GM18499 (cell line): ENCODE data around the gene SPATA2L.

Source experiments
- ATAC-seq: cut with Tn5 transposase; IDR thresholded peaks from one replicate; pipeline ENCODE4 v1.9.1; 2021; ENCODE audit warnings: moderate number of reproducible peaks; ENCODE audit not compliant: insufficient read depth, unreplicated experiment

Gene SPATA2L

DNA sequence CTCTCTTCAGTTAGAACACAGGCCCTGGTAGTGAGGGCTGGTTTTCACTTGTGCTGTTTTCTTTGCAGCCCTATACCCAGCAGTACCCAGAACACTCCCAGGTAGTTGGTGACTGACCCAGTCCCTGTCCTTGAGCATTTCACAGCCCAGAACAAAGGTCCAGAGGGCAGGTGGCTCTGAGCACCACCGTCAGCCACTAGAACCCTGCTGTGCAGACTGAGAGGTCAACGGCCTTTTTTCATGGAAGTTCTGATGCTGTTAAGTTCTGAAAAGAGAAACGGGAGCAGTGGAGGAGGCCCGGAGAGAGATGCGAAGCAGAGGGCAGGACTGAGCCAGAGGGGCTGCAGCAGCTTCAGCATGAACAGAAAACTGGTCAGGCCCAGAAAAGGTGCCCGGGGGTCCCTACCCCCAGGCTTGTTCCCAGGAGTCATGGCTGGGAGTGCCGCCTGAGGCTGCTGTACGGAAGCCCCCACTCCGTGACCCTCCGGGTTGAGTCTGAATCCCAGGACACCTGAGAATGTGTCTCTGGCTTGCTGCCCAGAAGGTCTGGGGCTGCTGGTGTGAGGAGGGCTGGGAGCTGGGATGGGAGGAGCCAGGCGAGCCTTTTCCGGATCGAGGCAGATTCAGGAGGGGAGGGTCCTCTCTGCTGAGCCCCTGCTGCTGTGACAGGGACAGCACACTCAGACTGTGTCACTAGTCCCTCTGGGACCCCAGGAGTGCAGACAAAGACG is 28.5 kb upstream of the SPATA2L start:
- no peak for ATAC-seq

DNA sequence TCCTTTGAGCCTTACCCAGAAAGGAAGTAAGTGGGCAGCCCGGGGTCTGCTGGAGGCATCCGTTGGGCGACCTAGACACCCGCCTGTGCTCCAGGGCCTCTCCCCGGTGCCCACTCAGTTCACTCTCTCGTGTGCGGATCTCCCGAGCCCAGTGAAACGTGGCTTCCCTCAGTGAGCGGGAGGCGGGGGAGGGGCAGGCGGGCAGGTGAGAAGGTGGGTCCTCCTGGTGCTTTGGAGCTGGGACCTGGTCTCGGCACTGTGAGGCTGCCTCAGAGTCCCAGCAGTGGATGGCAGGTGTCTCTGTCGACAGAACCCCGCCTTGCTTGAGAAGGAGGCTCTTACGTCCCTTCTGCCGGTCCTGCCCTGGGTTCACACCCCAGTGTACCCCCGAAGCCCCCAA is 27.8 kb upstream of the SPATA2L start:
- ATAC-seq = no peak

DNA sequence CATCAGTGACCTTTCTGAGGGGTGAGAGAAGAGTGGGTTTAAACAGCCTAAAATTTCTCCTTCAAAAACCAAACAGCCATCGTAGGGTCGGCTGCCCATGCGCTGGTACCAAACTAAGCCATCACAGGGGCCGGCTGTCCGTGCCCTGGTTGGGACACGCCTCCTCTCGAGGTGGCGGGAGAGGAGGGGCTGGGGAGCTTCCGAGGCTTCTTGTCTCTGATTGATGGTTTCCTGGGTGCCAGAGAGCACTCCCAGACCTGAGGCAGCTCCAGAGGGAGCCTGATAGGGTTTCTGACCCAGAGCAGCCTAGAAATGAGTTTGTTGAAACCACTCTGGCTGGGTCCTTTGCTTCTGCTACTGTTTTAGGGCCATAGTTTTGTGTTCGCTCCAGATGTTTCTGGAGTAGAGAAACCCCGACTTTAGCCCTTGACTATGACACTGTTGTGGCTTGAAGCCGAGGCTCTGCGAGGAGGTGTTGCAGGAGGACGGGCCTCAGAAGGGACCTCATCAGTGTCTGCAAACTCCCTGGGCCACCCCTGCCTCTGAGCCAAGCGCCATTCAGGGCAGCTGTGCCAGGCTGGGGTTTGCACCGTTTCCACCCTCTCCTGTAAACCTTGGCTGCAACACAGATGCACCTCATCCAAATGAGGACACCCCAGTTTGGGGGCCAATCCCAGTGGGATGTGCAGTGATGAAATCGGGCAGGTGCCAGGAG is 26.1 kb upstream of the SPATA2L start:
- ATAC-seq = no peak

DNA sequence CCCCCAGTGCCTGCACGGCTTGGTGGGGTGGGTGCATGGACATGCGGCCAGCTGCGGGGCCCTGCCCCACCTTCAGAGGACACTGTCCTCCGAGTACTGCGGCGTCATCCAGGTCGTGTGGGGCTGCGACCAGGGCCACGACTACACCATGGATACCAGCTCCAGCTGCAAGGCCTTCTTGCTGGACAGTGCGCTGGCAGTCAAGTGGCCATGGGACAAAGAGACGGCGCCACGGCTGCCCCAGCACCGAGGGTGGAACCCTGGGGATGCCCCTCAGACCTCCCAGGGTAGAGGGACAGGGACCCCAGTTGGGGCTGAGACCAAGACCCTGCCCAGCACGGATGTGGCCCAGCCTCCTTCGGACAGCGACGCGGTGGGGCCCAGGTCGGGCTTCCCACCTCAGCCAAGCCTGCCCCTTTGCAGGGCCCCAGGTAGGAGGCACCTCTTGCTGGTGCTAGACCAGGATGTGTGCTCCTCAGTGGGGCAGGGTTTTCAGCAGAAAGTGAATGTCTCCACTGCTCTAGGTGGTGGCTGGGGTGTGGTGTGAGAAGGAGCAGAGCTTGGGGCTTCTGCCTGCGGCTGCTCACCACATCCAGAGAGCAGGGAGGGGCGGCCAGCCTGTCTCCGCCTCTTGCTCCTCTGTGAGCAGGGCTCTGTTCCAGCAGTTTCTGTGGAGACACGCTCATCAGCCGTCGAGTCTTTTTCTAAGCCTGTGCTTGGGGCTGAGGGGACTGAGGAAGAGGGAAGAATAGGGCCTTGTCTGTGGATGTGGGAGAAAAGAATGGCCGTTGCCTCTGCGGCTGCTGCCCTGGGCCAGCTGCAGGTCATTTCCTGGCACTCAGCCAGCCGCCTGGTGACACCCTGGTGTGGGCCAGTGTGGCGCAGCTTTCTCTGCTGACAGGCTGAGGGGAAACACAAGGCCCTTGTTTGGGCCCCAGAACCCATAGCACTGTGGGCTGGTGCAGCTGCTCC is 22.1 kb upstream of the SPATA2L start:
- no peak for ATAC-seq

DNA sequence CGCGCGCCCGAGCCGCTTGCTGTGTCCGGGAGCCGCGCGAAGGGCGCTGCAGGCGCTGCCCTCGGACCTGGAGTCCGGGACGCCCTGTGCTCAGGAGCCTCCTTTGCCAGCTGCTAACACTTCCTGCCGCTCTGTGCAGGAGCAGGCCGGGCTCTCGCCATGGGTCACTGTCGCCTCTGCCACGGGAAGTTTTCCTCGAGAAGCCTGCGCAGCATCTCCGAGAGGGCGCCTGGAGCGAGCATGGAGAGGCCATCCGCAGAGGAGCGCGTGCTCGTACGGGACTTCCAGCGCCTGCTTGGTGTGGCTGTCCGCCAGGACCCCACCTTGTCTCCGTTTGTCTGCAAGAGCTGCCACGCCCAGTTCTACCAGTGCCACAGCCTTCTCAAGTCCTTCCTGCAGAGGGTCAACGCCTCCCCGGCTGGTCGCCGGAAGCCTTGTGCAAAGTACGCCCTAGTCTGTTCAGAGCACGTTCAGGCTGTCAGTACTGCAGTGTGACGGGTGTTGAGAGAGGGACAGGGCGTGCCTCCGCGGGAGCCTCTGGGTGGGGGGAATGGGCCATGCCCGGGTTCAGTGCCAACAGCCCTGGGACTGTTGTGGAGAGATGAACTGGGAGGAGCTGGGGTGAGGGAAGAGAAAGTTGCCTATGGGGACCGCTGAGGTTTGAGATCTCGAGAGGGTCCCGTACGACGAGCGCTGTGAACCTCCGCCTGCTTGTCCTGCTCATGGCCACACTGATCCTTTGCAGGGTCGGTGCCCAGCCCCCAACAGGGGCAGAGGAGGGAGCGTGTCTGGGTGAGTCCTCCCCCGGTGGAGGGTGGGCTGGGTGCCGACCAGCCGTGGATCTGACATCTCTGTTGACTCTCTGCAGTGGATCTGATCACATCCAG is 21.1 kb upstream of the SPATA2L start:
- no peak for ATAC-seq

DNA sequence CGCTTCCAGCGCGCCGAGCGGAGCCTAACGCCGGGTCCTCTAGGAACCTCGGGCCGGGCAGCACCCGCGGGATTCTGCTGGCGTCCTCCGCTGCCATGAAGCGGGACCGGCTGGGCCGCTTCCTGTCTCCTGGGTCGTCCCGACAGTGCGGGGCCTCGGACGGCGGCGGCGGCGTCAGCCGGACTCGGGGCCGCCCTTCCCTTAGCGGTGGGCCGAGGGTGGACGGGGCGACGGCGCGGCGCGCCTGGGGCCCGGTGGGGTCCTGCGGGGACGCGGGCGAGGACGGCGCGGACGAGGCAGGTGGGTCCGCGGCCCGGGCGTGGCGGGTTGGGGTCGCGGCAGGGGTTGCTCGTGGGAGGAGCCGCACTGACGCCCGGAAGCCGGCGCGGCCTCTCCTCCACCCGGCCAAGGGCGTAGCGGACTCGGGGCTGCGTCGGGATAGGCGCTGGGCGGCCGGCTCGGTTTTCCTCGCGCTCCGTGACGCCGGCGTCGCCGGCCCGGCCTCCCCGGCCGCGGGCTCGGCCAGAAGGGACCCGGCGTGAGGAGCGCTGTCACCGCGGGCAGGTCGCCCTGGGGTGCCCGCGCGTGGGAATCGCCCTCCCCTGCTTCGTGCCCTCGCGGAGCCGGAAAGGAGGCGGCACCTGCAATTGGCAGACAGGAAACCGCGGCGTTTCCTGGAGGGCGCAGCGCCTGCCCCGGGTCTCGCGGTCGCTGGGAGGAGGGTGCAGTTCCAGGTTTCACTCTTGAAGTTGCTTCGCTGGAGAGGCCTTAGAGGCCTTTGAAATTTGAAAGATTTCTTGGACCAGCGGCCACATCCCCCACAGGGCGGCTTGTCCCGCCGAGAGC is 20.3 kb upstream of the SPATA2L start:
- no peak for ATAC-seq

DNA sequence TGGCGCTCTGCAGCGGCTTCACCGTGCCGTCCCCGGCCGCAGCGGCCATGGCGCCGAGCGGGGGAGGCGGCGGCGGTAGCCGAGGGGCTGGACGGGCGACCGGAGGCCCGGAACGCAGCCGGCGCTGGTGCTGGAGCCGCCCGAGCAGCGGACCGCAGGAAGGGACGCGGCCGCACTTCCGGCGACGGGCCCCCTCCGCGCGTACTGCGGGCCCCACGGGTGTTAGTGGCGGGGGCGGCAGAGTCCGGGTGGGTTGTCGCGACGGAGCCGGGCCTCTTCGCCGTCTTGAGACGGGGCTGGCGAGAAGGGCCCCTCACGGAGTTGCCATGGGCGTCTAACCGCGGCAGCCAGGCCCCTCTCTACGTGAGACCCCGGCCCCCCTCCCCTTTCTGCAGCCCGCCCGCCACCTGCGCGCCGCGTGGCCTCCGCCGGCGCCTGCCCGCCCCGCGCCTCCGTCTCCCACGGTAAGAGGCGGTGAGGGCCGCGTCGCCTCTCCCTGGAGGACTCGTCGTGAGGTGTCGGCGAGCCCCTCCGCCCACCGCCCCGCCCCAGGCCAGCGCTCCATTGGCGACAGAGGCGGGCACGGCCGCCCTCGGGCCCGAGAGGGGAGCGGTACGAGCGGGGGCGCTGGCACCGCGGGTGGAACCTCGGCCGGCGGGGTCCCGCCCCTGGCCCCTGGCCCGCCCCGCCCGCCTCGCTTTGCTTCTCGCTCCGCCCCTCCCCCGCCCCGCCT is 19.5 kb upstream of the SPATA2L start, which contains the start of the genes VPS9D1 and ZNF276:
Gene VPS9D1 (minus strand): TSS at position 86 of the 733 bp plus-strand sequence. CDS start 37 bp downstream, at position 49.
Gene ZNF276 (plus strand): TSS at position 725 of the 733 bp plus-strand sequence. CDS start 104 bp downstream, outside the sequence.
- no peak for ATAC-seq

DNA sequence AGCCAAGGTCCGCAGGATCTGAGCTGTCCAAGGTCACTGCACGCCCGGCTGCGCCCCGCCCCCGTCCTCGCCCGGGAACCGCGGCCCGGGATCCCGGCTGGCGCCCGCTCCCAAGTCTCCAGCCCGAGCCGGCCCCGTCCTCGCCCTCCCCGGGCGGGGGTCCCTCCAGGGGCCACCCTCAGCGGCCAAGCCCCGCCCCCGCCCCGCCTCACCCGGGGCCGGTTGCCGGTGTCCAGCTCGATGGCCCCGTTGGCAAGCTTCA is 19.0 kb upstream of the SPATA2L start:
- ATAC-seq = no peak

DNA sequence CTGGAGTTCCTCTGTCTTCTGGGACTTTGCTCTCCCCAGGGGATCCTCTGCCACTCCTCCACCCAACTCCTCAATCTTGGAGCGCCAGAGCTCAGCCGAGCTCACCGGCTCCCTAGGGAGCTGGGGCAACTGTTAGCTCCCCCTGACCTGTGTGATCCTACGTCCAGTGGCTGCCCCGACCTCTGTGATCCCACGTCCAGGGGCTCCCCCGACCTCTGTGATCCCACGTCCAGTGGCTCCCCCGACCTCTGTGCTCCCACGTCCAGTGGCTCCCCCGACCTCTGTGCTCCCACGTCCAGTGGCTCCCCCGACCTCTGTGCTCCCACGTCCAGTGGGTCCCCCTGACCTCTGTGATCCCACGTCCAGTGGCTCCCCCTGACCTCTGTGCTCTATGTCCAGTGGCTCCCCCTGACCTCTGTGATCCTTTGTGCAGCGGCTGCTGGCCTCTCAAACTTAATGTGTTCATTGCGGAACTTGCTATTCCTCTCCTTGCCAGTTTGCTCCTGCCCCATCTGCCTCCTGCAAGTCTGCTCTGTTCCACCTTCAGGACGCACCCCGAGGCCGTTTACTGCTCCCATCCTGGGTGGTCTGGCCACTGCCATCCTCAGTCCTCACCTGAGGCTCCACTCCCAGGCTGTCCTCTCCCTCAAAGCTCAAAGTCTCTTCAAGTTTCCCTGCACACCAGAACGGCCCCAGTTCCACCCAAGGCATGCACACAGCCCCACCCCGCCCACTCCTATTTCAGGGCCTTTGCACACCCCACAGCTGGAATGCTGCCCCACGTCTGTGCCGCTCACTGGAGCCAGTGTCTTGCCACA is 16.4 kb upstream of the SPATA2L start:
- ATAC-seq = no peak

DNA sequence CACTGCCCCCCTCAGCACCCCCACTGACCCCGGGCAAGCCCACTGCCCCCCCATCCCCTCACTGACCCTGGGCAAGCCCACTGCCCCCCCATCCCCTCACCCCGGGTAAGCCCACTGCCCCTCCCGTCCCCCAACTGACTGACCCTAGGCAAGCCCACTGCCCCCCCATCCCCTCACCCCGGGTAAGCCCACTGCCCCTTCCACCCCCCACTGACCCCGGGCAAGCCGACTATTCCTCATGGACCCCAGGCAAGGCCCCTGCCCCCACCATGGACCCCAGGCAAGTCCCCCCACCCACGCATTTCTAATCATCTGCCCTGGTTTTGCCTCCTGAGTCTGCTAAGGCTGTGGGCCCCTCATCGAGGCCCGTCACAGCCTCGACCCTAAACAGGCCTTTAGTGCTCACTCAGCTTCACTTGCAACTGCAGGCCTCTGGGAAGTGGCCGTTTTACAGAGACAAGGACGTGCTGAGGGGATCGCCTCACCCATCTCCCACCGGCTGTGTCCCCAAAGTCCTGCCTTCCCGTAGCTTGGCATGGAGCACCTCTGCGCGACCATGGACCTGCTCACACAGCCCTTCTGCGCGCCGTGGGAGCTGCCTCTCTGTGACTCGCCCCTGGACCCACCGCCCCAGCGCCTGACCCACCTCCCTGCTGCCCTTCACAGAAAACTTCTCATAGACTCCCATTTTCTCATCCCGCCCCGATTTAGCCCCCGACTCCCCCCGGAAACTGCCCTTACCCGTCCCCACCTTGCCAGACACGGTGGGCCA is 15.6 kb upstream of the SPATA2L start:
- no peak for ATAC-seq

DNA sequence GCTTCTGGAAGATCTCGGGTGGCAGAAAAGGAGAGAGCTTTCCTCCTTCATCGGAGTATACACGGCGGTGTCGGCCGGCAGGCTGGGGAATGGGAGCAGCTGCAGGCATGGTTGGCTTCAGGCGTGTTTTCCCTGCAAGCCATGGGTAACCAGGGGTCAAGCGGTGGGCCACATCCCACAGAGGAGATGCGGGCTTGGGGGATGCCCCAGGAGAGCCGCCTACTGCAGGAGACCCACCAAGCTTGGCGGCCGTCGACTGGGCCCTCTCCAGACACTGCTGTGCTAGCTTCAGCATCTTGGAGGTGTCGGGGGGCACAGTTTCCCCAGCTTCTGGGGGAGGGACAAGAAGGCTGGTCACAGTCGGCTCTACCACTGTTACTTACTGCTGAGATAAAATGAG is 15.0 kb upstream of the SPATA2L start:
- no peak for ATAC-seq

DNA sequence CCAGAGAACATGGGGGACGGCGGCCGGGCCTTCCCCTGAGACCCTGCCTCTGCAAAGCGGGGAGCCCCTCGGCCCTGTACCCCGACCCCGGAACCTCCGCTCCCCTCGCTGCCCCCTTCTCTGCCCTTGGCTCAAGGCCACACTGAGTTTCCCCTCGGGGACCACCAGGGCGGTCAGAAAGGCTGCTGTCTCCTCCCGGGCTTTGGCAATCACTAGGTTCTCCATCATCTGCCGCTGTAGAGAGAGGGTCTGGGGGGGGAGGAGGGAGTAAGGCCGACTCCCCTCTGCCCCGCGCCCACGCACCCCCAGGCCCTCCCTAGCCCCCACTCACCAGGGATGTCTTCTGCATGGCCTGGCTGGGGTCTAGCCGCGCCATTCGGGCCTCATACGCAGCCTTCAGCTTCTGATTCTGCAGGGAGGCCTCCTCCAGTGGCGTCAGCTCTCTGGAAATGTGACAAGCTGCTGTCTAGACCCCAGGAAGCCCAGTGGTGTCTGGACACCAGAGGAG is 10.8 kb upstream of the SPATA2L start:
- no peak for ATAC-seq

DNA sequence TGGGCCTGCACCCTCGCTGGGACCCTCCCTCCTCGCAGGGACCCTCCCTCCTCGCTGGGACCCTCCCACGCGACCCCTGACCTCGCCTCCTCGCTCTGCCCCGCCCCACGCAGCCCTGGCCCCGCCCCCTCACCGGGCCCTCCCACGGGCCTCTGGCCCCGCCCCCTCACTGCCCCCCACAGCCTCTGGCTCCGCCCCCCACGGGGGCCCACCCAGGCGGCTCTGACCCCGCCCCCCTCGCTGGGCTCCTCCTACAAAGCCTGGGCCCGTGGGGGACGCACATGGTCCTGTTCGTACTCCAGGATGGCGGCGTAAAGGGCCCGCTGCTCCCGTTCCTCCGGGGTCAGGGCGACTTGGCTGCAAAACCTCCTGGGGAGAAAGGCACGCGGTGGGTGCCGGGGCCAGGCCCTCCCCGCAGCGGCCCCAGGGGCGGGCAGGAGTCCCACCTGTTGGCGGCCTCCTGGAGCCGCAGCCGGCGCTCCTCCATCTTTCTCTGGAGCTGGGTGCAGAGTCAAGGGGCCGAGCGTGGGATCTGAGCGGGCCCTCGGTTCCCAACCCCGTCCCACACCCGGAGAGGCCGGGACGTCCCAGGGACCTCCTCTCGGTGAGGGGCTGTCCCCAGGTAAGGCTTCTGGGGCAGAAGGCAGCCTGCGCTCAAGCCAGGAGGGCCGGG is 10.2 kb upstream of the SPATA2L start:
- ATAC-seq = no peak

DNA sequence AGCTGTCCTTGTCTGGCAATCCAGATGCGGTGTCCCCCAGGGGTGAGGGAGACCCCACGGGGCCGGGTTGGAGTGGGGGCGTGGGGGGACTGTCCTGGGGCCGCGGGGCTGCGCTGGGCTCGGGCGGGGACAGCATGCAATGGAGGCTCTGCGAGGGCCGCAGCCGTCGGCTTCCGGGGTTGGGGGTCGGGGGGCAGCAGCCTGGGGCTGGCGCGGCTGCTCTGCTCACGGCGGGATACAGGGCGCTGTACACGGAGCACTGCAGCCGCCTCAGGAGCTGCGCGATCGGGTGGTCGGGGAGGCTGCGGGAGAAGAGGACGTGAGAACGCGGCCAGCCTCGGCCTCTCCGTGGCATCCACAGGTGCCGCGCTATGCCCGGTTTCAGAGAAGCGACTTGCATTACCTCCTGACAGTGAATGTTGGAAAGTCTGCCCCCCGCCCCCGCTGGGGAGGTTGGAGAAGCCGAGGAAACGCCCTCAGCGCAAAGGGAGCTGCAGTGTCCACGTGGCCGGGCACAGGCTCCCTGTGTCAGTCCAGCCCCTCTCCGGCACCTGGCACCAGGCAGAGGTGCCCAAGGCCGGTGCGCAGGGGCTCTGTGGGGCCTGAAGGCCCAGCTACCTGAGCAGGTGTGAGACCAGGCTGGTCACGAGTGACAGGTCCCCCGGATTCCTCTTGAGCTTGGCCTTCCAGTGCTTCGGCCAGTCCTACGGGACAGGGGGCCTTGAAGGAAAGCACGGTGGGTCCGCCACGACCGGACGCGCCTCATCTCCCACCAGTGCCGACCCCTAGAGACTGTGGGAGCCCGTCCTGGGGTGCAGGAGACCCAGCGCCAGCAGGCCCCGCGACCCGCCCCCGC is 9.4 kb upstream of the SPATA2L start:
- no peak for ATAC-seq
